Natural killer cell (primary cell): ENCODE data around the gene DCTN1. TPM values are rescaled to one million over a fixed set of nuclear protein-coding genes. Genes with fewer than 3 reads are reported as not detected.

ENCODE experiments used
- ATAC-seq, 3 donors: fragments of 150-1000 bp in 2 of 3; fragments of 200-7000 bp in 1 of 3; cut with Tn5 transposase; 1 replicate in 1 of 3; 2 replicates in 2 of 3; pipeline ENCODE4 v1.10.0; 2021; ENCODE audit warnings: mild to moderate bottlenecking in 2 of 3, moderate library complexity in 2 of 3
- DNase-seq, 2 donors: peaks; one replicate each; pipeline versions ENCODE4 v3.0.0 to v3.0.0-alpha.2; 2013 to 2021; ENCODE audit warnings: mixed read lengths in 1 of 2
- H3K27ac ChIP-seq: one replicate; pipeline ENCODE4 v1.5.1; 2013; ENCODE audit warnings: mild to moderate bottlenecking, low read length
- H3K27me3 ChIP-seq: one replicate; pipeline ENCODE4 v1.6.1; 2013; ENCODE audit warnings: low read length; ENCODE audit not compliant: control insufficient read depth, insufficient read depth
- H3K36me3 ChIP-seq: one replicate; pipeline ENCODE4 v1.6.1; 2013; ENCODE audit warnings: low read length; ENCODE audit not compliant: control insufficient read depth, insufficient read depth
- H3K4me1 ChIP-seq: one replicate; pipeline ENCODE4 v1.6.1; 2013; ENCODE audit warnings: low read length; ENCODE audit not compliant: control insufficient read depth, insufficient read depth
- H3K4me3 ChIP-seq: one replicate; pipeline ENCODE4 v1.5.1; 2013; ENCODE audit warnings: low read length
- H3K9me3 ChIP-seq: one replicate; pipeline ENCODE4 v1.6.1; 2013; ENCODE audit warnings: low read length; ENCODE audit not compliant: control insufficient read depth, insufficient read depth
- H3K27ac Mint-ChIP-seq, 2 donors: one replicate each; pipeline ENCODE4 v1.8.0; 2022; ENCODE audit warnings: mild to moderate bottlenecking in 2 of 2, mixed read lengths in 2 of 2, moderate library complexity in 1 of 2
- H3K27me3 Mint-ChIP-seq, 2 donors: one replicate each; pipeline ENCODE4 v1.8.0; 2022; ENCODE audit warnings: low read depth in 2 of 2, mixed read lengths in 2 of 2
- H3K36me3 Mint-ChIP-seq: one replicate; pipeline ENCODE4 v1.8.0; 2022; ENCODE audit warnings: mixed read lengths
- H3K4me1 Mint-ChIP-seq, 2 donors: one replicate each; pipeline ENCODE4 v1.8.0; 2022; ENCODE audit warnings: mixed read lengths in 2 of 2
- H3K4me3 Mint-ChIP-seq: one replicate; pipeline ENCODE4 v1.8.0; 2022; ENCODE audit warnings: mild to moderate bottlenecking, moderate library complexity, mixed read lengths
- H3K9me3 Mint-ChIP-seq, 2 donors: one replicate each; pipeline ENCODE4 v1.8.0; 2022; ENCODE audit warnings: mixed read lengths in 2 of 2
- CTCF ChIP-seq: fragments of 200-600 bp; IDR thresholded peaks from one replicate; pipeline ENCODE4 v1.8.0; 2022; ENCODE audit warnings: antibody characterized with exemption
- WGBS: methylation state at CpG from one replicate; pipeline ENCODE4 v1.1.7; 2013; ENCODE audit warnings: missing lambda C conversion rate; ENCODE audit not compliant: insufficient coverage; 5-methylcytosine and 5-hydroxymethylcytosine counted together
- intact Hi-C: fragments of 100-400 bp; cut with micrococcal nuclease; formaldehyde crosslinking; loops from one replicate; pipeline ENCODE4 v1.14.2; 2022
- total RNA-seq, 4 donors: library from RNA; stranded (reverse); fragments of 120-200 nt in 1 of 4; gene quantifications; one replicate each; pipeline versions ENCODE4 v1.2.3 to v1.2.4, GENCODE V29; 2013 to 2022

DCTN1 gene
- total RNA-seq, 3 donors from 2014 or later (not counting 1 experiment from before 2014, with no cell fraction given): 103 to 116 (median 116) TPM

GRCh38 chr2:74317701-74318100, 62.4 kb downstream of the DCTN1 start:
- Histone ChIP-seq H3K4me1 (no peaks in the 10 kb centered on the region), H3K4me3 (no peak overlapping the region), H3K27ac (no peak overlapping the region), H3K27me3 (no peaks in the 10 kb centered on the region), H3K36me3 (no peaks in the 10 kb centered on the region), H3K9me3 (no peaks in the 10 kb centered on the region)
- no peak for DNase-seq
- H3K36me3 Mint-ChIP-seq: peaks cover 12% of the 10 kb centered on the region
- H3K4me1 Mint-ChIP-seq: no peaks in the 10 kb centered on the region
- H3K9me3 Mint-ChIP-seq: no peaks in the 10 kb centered on the region
- ATAC-seq: no peak
- H3K27me3 Mint-ChIP-seq: peaks cover 0 to 4% of the 10 kb centered on the region in 2 donors
- H3K27ac Mint-ChIP-seq: no peak overlapping the region
- no peak for TF ChIP-seq CTCF
- no peak overlapping the region for H3K4me3 Mint-ChIP-seq
- intact Hi-C loops: no loop called here

GRCh38 chr2:74316627-74317295, 63.4 kb downstream of the DCTN1 start:
- H3K27me3 ChIP-seq: no peaks in the 10 kb centered on the region
- H3K36me3 Mint-ChIP-seq: peaks cover 11% of the 10 kb centered on the region
- WGBS: 83% methylated on average over 6 of the region's 6 CpGs
- no peaks in the 10 kb centered on the region for H3K9me3 Mint-ChIP-seq
- no peak overlapping the region for H3K27ac ChIP-seq
- no peak for TF ChIP-seq CTCF
- H3K36me3 ChIP-seq: no peaks in the 10 kb centered on the region
- H3K27me3 Mint-ChIP-seq: no peaks in the 10 kb centered on the region
- H3K4me3 Mint-ChIP-seq: no peak overlapping the region
- H3K4me1 Mint-ChIP-seq: no peaks in the 10 kb centered on the region
- DNase-seq (no peak), ATAC-seq (no peak)
- no peak overlapping the region for H3K4me3 ChIP-seq
- intact Hi-C loops: no loop called here
- H3K4me1 ChIP-seq: no peaks in the 10 kb centered on the region
- no peaks in the 10 kb centered on the region for H3K9me3 ChIP-seq
- H3K27ac Mint-ChIP-seq: no peak overlapping the region

GRCh38 chr2:74314107-74314506, 66.0 kb downstream of the DCTN1 start:
- H3K36me3 Mint-ChIP-seq: no peaks in the 10 kb centered on the region
- intact Hi-C loops: no loop called here
- peaks cover 0 to 2% of the 10 kb centered on the region in 2 donors for H3K27me3 Mint-ChIP-seq
- Histone ChIP-seq H3K27ac (no peak overlapping the region), H3K4me3 (no peak overlapping the region), H3K9me3 (no peaks in the 10 kb centered on the region), H3K4me1 (no peaks in the 10 kb centered on the region), H3K36me3 (no peaks in the 10 kb centered on the region), H3K27me3 (no peaks in the 10 kb centered on the region)
- 89% methylated on average over 5 of the region's 5 CpGs for WGBS
- H3K9me3 Mint-ChIP-seq: no peaks in the 10 kb centered on the region
- TF ChIP-seq CTCF: no peak
- no peak for ATAC-seq
- no peaks in the 10 kb centered on the region for H3K4me1 Mint-ChIP-seq
- no peak overlapping the region for H3K27ac Mint-ChIP-seq
- H3K4me3 Mint-ChIP-seq: no peak overlapping the region
- no peak for DNase-seq

GRCh38 chr2:74313497-74313896, 66.6 kb downstream of the DCTN1 start:
- Mint-ChIP-seq H3K9me3 (no peaks in the 10 kb centered on the region), H3K27ac (no peak overlapping the region), H3K4me1 (no peaks in the 10 kb centered on the region), H3K4me3 (no peak overlapping the region), H3K27me3 (peaks cover 0 to 3% of the 10 kb centered on the region in 2 donors), H3K36me3 (no peaks in the 10 kb centered on the region)
- H3K9me3 ChIP-seq: no peaks in the 10 kb centered on the region
- no peak overlapping the region for H3K4me3 ChIP-seq
- intact Hi-C loops: no loop called here
- no peak for DNase-seq
- no peak for ATAC-seq
- no peaks in the 10 kb centered on the region for H3K4me1 ChIP-seq
- TF ChIP-seq CTCF: no peak
- no peak overlapping the region for H3K27ac ChIP-seq
- WGBS: 75% methylated on average over 2 of the region's 2 CpGs
- H3K36me3 ChIP-seq: no peaks in the 10 kb centered on the region
- H3K27me3 ChIP-seq: no peaks in the 10 kb centered on the region
